NCI-H187 (cell line): Measurements from ENCODE around the gene PLA2G2F.
"Not testable (repeated sequence)": the region's sequence is repeated elsewhere in the genome, so short reads cannot be mapped to it uniquely, and the experiment has no call there.

ENCODE experiments used
- DNase-seq, 2 experiments: peaks; one replicate each; lab custom pipeline; 2025; lab: John Stamatoyannopoulos, UW

Gene PLA2G2F

GRCh38 chr1:20114021-20114648 lies 25.0 kb upstream of the PLA2G2F start:
- no peak for DNase-seq

- DNase-seq: no peak
These were observed 23.6 kb upstream of the PLA2G2F start for GRCh38 chr1:20115479-20115878.

GRCh38 chr1:20115916-20116315 lies 23.2 kb upstream of the PLA2G2F start:
- no peak for DNase-seq

GRCh38 chr1:20117236-20117635 lies 21.9 kb upstream of the PLA2G2F start:
- DNase-seq: no peak

- no peak for DNase-seq
These were observed 19.8 kb upstream of the PLA2G2F start, which contains the start of gene PLA2G2D for GRCh38 chr1:20119347-20119746. PLA2G2D (minus strand) TSS chr1:20119536; CDS start chr1:20119498, 38 bp downstream.

GRCh38 chr1:20120796-20121195 lies 18.3 kb upstream of the PLA2G2F start:
- DNase-seq: no peak

GRCh38 chr1:20123722-20124455 lies 15.2 kb upstream of the PLA2G2F start:
- no peak for DNase-seq

- no peak for DNase-seq
These were observed 14.6 kb upstream of the PLA2G2F start for GRCh38 chr1:20124456-20125057.

GRCh38 chr1:20125100-20125499 lies 14.0 kb upstream of the PLA2G2F start:
- no peak for DNase-seq

- DNase-seq: no peak
These were observed 12.9 kb upstream of the PLA2G2F start for GRCh38 chr1:20126041-20126805.

- DNase-seq: no peak
These were observed 12.2 kb upstream of the PLA2G2F start for GRCh38 chr1:20126806-20127440.

GRCh38 chr1:20130518-20130917 lies 8.6 kb upstream of the PLA2G2F start:
- not testable (repeated sequence) for DNase-seq

GRCh38 chr1:20134995-20135394 lies 4.1 kb upstream of the PLA2G2F start:
- no peak for DNase-seq

- DNase-seq: no peak
These were observed 2.9 kb upstream of the PLA2G2F start for GRCh38 chr1:20136249-20136648.

GRCh38 chr1:20137055-20137454 lies 2.1 kb upstream of the PLA2G2F start:
- DNase-seq: no peak

GRCh38 chr1:20137604-20138003 lies 1.5 kb upstream of the PLA2G2F start:
- DNase-seq: no peak

GRCh38 chr1:20138346-20138745 lies 777 bp upstream of the PLA2G2F start:
- no peak for DNase-seq

GRCh38 chr1:20139776-20140612 lies 871 bp downstream of the PLA2G2F start:
- no peak for DNase-seq

GRCh38 chr1:20141001-20141400 lies 1.9 kb downstream of the PLA2G2F start:
- DNase-seq: no peak

GRCh38 chr1:20141466-20141865 lies 2.3 kb downstream of the PLA2G2F start:
- DNase-seq: no peak
